Measurements from ENCODE around the gene STYK1.
"Not testable (repeated sequence)": the region's sequence is repeated elsewhere in the genome, so short reads cannot be mapped to it uniquely, and the experiment has no call there.

Gene STYK1

DNA sequence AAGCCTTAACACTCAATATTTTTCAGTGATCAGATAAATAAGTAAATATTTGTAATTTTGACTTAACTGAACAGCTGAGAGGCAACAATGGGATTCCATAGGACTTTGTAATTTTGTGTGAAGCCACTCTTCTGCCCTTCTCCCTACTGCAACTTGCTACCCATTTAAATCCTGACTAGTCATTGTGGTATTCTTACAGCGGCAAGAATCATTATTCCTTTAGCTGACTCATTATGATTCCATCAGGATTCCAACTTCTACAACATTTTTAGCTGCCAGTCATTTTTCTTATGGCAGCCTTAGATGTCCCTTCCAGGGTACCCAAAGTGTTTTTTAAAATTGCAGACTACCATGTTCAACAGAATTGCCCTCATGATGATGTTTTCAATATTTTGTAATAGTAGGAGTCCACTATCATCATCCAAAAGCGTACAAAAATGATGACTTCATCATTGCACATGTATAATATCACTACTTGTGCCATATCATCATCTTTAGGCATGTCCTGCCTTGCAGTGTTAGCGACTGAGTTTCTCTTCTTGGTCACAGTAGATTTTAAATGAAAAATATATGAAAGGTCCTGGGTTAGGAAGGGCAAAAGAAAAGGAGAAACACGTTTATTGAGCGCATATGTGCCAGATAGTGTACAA is 55.4 kb downstream of the STYK1 start:
- FAIRE-seq, result no peak

GRCh38 chr12:10617863-10618262 is 56.0 kb downstream of the STYK1 start:
- FAIRE-seq, result no peak

DNA sequence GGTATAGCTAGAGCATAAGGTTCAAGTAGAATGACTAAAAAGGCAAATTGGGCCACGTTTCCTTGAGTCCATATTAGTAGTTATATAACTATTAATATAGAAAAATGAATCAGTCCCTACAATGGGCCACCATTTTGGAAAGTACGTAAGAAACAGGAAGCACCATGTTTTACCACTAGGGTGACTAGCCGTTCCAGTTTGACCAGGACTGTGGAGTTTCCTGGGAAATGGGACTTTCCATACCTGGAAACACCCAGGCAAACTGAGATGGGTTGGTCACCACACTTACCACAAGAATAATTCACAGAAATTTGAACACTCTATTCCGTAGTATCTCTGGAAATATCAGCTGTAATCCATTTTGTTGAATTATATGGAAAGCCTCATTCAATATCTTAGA is 58.3 kb downstream of the STYK1 start:
- FAIRE-seq, result no peak

- peak; percentile 79 for FAIRE-seq
These were observed 59.8 kb downstream of the STYK1 start for GRCh38 chr12:10614056-10614370.

GRCh38 chr12:10613349-10614055 is 60.4 kb downstream of the STYK1 start, which contains the start of gene MAGOHB:
Gene MAGOHB, minus strand, starts transcription at chr12:10613609. Its CDS starts 77 bp downstream, at chr12:10613532.
- FAIRE-seq, result peak; percentile 84

GRCh38 chr12:10612984-10613348 is 60.9 kb downstream of the STYK1 start:
- FAIRE-seq, result no peak

DNA sequence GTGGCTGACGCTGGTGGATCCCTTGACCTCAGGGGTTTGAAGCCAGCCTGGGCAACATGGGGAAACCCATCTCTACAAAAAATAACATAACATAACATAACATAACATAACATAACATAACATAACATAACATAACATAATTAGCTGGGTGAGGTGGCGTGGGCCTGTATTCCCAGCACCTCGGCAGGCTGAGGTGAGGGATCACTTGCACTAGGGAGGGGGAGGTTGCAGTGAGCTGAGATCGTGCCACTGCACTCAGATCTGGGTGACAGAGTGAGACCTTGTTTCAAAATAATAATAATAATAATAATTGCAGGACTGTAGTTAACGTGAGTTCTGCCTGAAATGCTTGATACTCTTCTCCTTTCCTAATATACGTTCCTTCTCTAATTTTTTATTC is 61.7 kb downstream of the STYK1 start:
- no peak for FAIRE-seq

- not testable (repeated sequence) for FAIRE-seq
These were observed 62.6 kb downstream of the STYK1 start for GRCh38 chr12:10611258-10611657.

- no peak for FAIRE-seq
These were observed 63.7 kb downstream of the STYK1 start for GRCh38 chr12:10610188-10610587.

GRCh38 chr12:10607885-10608458 is 65.9 kb downstream of the STYK1 start:
- no peak for FAIRE-seq

DNA sequence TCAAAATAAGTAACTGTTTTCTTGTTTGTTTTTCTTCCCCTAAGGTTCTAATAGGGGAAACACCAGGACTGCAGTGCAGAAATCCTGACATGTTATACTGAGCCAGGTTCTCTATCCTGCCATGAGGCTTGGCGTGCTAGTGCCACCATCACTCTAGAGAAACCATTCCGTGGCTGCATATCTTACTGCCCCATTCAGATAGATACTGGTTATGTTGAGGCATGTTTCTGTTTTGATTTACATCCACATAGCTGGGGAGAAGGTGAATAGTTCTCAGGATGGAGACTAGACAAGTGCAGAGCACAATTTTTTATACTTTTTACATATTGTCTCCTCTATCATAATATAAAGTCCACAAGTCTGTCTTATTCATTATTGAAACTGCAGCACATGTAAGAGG is 72.0 kb downstream of the STYK1 start:
- FAIRE-seq, result no peak

DNA sequence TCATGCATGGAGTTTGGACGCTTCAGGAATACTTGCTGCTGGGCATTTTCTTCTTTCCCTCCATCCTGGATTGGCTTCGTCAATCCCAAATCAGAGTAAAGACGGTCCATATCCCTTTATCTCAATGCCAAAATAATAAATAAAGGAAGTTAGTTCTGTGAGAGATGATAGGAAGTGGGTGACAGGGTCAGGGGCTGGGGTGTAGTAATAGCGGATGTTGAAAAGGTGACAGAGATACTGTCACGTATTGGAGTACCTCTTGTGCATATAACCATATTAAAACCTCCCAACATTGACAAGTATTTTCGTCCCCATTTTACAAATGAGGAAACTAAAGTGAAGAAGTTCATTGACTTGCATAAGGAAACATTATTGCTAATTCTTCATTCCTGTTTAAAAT is 72.9 kb downstream of the STYK1 start:
- no peak for FAIRE-seq

DNA sequence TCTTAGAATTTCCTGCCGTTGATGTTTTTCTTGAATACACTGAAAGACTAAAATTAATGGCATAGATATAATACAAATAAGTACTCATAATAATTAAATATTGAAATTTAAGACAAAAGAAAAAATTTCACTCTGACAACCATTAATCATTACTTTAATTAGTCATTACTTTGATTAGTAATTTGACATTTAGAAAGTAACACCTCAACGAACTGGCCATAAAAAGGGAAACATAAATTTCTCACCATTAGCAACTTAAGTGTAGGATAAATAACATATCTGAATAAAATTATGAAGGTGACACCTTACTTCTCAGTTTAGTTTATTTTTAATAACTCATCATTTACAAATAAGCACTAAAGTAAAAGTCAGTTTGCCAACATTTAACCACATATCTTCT is 78.0 kb downstream of the STYK1 start:
- FAIRE-seq, result peak; percentile 69

DNA sequence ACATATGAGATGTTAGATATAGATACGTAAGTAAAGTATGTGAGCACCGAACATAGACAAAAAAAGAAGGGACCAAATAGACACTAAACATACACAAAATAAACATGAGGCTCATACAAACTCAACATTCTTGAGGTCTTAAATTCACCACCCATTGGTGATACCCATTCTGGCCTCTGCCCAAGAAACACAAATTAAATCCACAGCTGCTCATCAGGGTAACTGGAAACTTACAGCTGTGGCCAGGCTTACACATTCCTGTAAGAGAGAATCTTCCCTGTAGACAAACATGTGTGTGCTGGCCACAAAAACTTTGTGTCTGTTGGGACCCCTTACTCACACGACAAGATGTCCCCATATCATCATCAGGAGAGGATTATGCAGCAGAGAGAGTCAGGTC is 82.9 kb downstream of the STYK1 start:
- FAIRE-seq, result no peak

DNA sequence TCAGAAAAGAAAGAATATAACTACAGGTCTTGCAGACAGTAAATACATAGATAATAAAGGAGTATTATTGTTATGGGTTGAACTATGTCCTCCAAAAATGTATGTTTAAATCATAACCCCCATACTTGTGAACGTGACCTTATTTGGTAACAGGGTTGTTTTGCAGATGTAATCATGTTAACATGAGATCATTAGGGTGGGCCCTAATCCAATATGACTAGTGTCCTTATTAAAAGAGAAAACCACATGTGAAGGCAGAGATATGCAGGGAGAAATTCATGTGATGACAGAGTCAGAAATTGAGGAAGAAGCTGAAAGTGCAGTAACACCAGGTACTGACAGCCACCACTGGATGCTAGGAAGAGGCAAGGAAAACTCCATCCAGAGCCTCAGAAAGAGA is 89.4 kb downstream of the STYK1 start:
- FAIRE-seq, result no peak

DNA sequence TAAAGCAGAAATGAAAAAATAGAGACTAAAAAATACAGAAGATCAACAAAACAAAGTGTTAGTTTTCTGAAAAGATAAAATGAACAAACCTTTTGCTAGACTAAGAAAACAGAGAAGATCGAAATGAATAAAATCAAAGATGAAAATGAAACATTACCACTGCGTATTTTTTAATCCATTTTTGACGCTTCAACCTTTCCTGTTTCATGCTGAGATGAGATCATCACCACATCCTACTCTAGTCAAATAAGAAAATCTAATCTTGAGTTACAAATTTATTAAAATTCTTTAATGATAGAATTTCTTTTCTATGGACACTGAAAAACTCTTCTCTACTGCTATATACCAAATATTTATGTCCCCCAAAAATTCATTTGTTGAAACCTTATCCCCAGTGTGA is 91.1 kb downstream of the STYK1 start:
- no peak for FAIRE-seq

- FAIRE-seq, result not testable (repeated sequence)
These were observed 91.7 kb downstream of the STYK1 start for GRCh38 chr12:10582133-10582532.

- FAIRE-seq, result no peak
These were observed 99.5 kb downstream of the STYK1 start for GRCh38 chr12:10574307-10574706.

DNA sequence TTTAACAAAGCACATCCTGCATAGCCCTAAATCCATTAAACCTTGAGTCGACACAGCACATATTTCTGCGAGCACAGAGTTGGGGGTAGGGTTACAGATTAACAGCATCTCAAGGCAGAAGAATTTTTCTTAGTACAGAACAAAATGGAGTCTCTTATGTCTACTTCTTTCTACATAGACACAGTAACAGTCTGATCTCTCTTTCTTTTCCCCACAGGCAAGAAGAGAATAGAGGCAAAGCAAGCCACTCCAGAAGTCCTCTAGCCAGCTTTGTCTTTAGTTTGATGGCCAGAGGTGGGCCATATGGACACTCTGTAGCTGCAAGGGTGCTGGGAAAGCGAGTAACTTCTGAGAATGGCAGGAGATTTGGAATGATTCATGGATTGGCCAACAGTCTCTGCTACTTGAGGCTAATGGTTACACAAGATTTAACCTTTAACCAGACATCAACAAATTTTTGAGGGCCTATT is 101.8 kb downstream of the STYK1 start:
- not testable (repeated sequence) for FAIRE-seq

DNA sequence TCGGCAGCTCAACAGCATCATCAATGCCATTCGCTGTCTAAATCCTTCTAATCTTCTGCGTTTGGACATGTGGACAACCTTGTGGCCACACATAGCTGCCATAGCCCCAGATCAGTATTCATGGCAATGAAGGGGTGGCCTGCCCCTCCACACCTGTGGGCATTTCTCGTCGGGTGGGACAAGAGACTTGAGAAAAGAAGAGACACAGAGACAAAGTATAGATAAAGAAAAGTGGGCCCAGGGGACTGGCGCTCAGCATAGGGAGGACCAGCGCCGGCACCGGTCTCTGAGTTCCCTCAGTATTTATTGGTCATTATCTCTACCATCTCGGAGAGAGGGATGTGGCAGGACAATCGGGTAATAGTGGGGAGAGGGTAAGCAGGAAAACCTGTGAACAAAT is 102.7 kb downstream of the STYK1 start:
- FAIRE-seq, result no peak

Measured in islet of Langerhans (tissue), 1 donor.